ENCODE measurements around the gene B4GALT6. TPM values are rescaled to one million over a fixed set of nuclear protein-coding genes. Genes with fewer than 3 reads are reported as not detected.

The B4GALT6 gene
- total and polyA plus RNA-seq, 9 donors: 2.1 to 16.5 (median 6.5) TPM

GRCh38 chr18:31583185-31583854 is 101.1 kb downstream of the B4GALT6 start:
- TF ChIP-seq CTCF (IDR thresholded peaks at IDR 0.05) (no peak), EP300 (IDR thresholded peaks at IDR 0.05) (no peak), POLR2A (IDR thresholded peaks at IDR 0.05) (no peak)
- no peak overlapping the region for H3K4me3 ChIP-seq
- H3K36me3 ChIP-seq: no peaks in the 10 kb centered on the region
- DNase-seq: no peak
- no peaks in the 10 kb centered on the region for H3K4me1 ChIP-seq (ENCODE audit: insufficient read depth)
- H3K27me3 ChIP-seq: no peaks in the 10 kb centered on the region
- no peak overlapping the region for H3K27ac ChIP-seq
- no peaks in the 10 kb centered on the region for H3K9me3 ChIP-seq
- WGBS, 3 donors: 85 to 93% (median 90%) methylated on average over 5 of the region's 5 CpGs
- intact Hi-C loops (cut with DNase I): no loop called here

- TF ChIP-seq EP300 (IDR thresholded peaks at IDR 0.05): no peak
- no peak for TF ChIP-seq POLR2A (IDR thresholded peaks at IDR 0.05)
- no peak for TF ChIP-seq CTCF (IDR thresholded peaks at IDR 0.05)
- no peak overlapping the region for H3K4me3 ChIP-seq
- H3K27me3 ChIP-seq: no peaks in the 10 kb centered on the region
- H3K36me3 ChIP-seq: no peaks in the 10 kb centered on the region
- no peaks in the 10 kb centered on the region for H3K9me3 ChIP-seq
- H3K4me1 ChIP-seq (ENCODE audit: insufficient read depth): no peaks in the 10 kb centered on the region
- H3K27ac ChIP-seq: no peak overlapping the region
- intact Hi-C loops (cut with DNase I): no loop called here
- WGBS, 3 donors: 32 to 40% (median 34%) methylated on average over 4 of the region's 4 CpGs
- DNase-seq: no peak
Measured at GRCh38 chr18:31581498-31582197, 102.7 kb downstream of the B4GALT6 start.

- 93 to 94% (median 94%) methylated on average over 2 of the region's 2 CpGs for WGBS, 3 donors
- intact Hi-C loops (cut with DNase I): no loop called here
- H3K4me3 ChIP-seq: no peak overlapping the region
- H3K27ac ChIP-seq: no peak overlapping the region
- no peaks in the 10 kb centered on the region for H3K4me1 ChIP-seq (ENCODE audit: insufficient read depth)
- no peak for DNase-seq
- no peaks in the 10 kb centered on the region for H3K9me3 ChIP-seq
- H3K36me3 ChIP-seq: no peaks in the 10 kb centered on the region
- no peak for TF ChIP-seq POLR2A (IDR thresholded peaks at IDR 0.05)
- TF ChIP-seq EP300 (IDR thresholded peaks at IDR 0.05): no peak
- TF ChIP-seq CTCF (IDR thresholded peaks at IDR 0.05): no peak
- H3K27me3 ChIP-seq: no peaks in the 10 kb centered on the region
Measured at GRCh38 chr18:31579375-31579774, 105.0 kb downstream of the B4GALT6 start.

- TF ChIP-seq CTCF (IDR thresholded peaks at IDR 0.05) (no peak), POLR2A (IDR thresholded peaks at IDR 0.05) (no peak), EP300 (IDR thresholded peaks at IDR 0.05) (no peak)
- intact Hi-C loops (cut with DNase I): no loop called here
- Histone ChIP-seq H3K4me3 (no peak overlapping the region), H3K36me3 (no peaks in the 10 kb centered on the region), H3K4me1 (ENCODE audit: insufficient read depth) (no peaks in the 10 kb centered on the region), H3K9me3 (no peaks in the 10 kb centered on the region), H3K27me3 (no peaks in the 10 kb centered on the region), H3K27ac (no peak overlapping the region)
- no peak for DNase-seq
- 91 to 95% (median 93%) methylated on average over 4 of the region's 4 CpGs for WGBS, 3 donors
Measured at GRCh38 chr18:31578126-31578525, 106.3 kb downstream of the B4GALT6 start.
